H1 (cell line): ENCODE results near the gene KCNH4. TPM values are rescaled to one million over a fixed set of nuclear protein-coding genes. Genes with fewer than 3 reads are reported as not detected.

Experiments used
- CTCF ChIA-PET: fragments of 300-600 bp; sonication (Branson Sonifier 250); formaldehyde crosslinking; loops from one replicate; lab custom pipeline; 2021; ENCODE audit not compliant: partially characterized antibody; lab: Charles Lee
- POLR2A ChIA-PET: fragments of 300-600 bp; sonication (Branson Sonifier 250); formaldehyde crosslinking; loops from one replicate; lab custom pipeline; 2021; ENCODE audit warnings: inconsistent platforms; ENCODE audit not compliant: partially characterized antibody; lab: Charles Lee
- DNase-seq, 2 experiments: peaks; one replicate each; pipeline versions ENCODE4 v3.0.0 to v3.0.0-alpha.2; 2010 to 2022; ENCODE audit warnings: low spot score in 2 of 2, low read depth in 1 of 2, mixed read lengths in 1 of 2
- FAIRE-seq: peaks from 2 replicates; lab custom pipeline; 2011; peaks lifted over from hg19 to GRCh38; lab: Jason Lieb, UNC
- H2AFZ ChIP-seq: 2 replicates; pipeline ENCODE4 v1.8.1; 2012; ENCODE audit warnings: low read length, inconsistent platforms
- H2AK5ac ChIP-seq: 2 replicates; pipeline ENCODE4 v1.6.1; 2013; ENCODE audit warnings: low read depth, low read length
- H2BK120ac ChIP-seq: replicated peaks from 2 replicates; pipeline ENCODE3; 2013; ENCODE audit warnings: low read depth, low read length, inconsistent platforms
- H2BK12ac ChIP-seq: 2 replicates; pipeline ENCODE4 v1.6.1; 2013; ENCODE audit warnings: low read depth, low read length
- H2BK15ac ChIP-seq: 2 replicates; pipeline ENCODE4 v1.6.1; 2013; ENCODE audit warnings: low read length
- H2BK20ac ChIP-seq: 2 replicates; pipeline ENCODE4 v1.6.1; 2013; ENCODE audit warnings: low read length
- H2BK5ac ChIP-seq: 2 replicates; pipeline ENCODE4 v1.6.1; 2013; ENCODE audit warnings: low read depth, low read length
- H3K14ac ChIP-seq: 2 replicates; pipeline ENCODE4 v1.6.1; 2013; ENCODE audit warnings: inconsistent platforms; ENCODE audit not compliant: insufficient read length
- H3K18ac ChIP-seq: 2 replicates; pipeline ENCODE4 v1.6.1; 2013; ENCODE audit warnings: low read length; ENCODE audit errors: extremely low read depth
- H3K23ac ChIP-seq: 2 replicates; pipeline ENCODE4 v1.6.1; 2013; ENCODE audit warnings: inconsistent platforms; ENCODE audit not compliant: insufficient read length
- H3K23me2 ChIP-seq: 2 replicates; pipeline ENCODE4 v1.6.1; 2013; ENCODE audit warnings: low read depth, low read length
- H3K27ac ChIP-seq: 2 replicates; pipeline ENCODE4 v1.6.1; 2011; ENCODE audit warnings: low read depth, low read length, inconsistent platforms
- H3K27me3 ChIP-seq, 4 experiments: replicated peaks in 1 of 4; 1 replicate in 1 of 4; 2 replicates in 3 of 4; pipeline versions ENCODE4 v1.6.1 to v1.8.1; 2011 to 2013; ENCODE audit warnings: low read length in 3 of 4, mild to moderate bottlenecking in 3 of 4, inconsistent platforms in 2 of 4, mixed read lengths in 2 of 4, moderate library complexity in 1 of 4; ENCODE audit not compliant: control insufficient read depth in 3 of 4, insufficient read depth in 3 of 4; ENCODE audit errors: extremely low read depth in 1 of 4
- H3K36me3 ChIP-seq, 4 experiments: 2 replicates each; pipeline versions ENCODE4 v1.6.1 to v1.8.1; 2011 to 2013; ENCODE audit warnings: mild to moderate bottlenecking in 4 of 4, low read length in 3 of 4, moderate library complexity in 2 of 4, control low read depth in 1 of 4, inconsistent platforms in 1 of 4; ENCODE audit not compliant: insufficient read depth in 4 of 4, control insufficient read depth in 2 of 4
- H3K4ac ChIP-seq: replicated peaks from 2 replicates; pipeline ENCODE3; 2013; ENCODE audit warnings: low read length, low read depth, mixed read lengths, inconsistent platforms; ENCODE audit not compliant: insufficient read length
- H3K4me1 ChIP-seq, 4 experiments: replicated peaks in 1 of 4; 1 replicate in 1 of 4; 2 replicates in 3 of 4; pipeline versions ENCODE4 v1.6.1 to v1.8.1; 2011 to 2013; ENCODE audit warnings: low read length in 3 of 4, inconsistent platforms in 2 of 4, mixed read lengths in 1 of 4; ENCODE audit not compliant: insufficient read depth in 4 of 4, control insufficient read depth in 3 of 4
- H3K4me2 ChIP-seq, 2 experiments: 2 replicates each; pipeline versions ENCODE4 v1.6.1 to v1.8.1; 2011 to 2013; ENCODE audit warnings: low read depth in 2 of 2, low read length in 2 of 2, control low read depth in 1 of 2, inconsistent platforms in 1 of 2, mild to moderate bottlenecking in 1 of 2; ENCODE audit not compliant: insufficient read depth in 1 of 2
- H3K4me3 ChIP-seq, 4 experiments: fragments of 200-600, 300-600 bp in 1 of 4; sonication (generic), shearing (Covaris generic), sonication (Bioruptor Twin) in 1 of 4; 2 replicates each; pipeline versions ENCODE4 v1.5.1 to v1.8.1; 2011 to 2016; ENCODE audit warnings: low read length in 4 of 4, low read depth in 3 of 4, control low read depth in 2 of 4, inconsistent platforms in 2 of 4, mild to moderate bottlenecking in 2 of 4, mixed read lengths in 1 of 4, moderate library complexity in 1 of 4; ENCODE audit not compliant: insufficient read depth in 2 of 4; ENCODE audit errors: extremely low read depth in 1 of 4
- H3K56ac ChIP-seq: replicated peaks from 2 replicates; pipeline ENCODE3; 2013; ENCODE audit warnings: low read depth, mild to moderate bottlenecking, mixed read lengths, low read length, inconsistent platforms; ENCODE audit not compliant: insufficient read length
- H3K79me1 ChIP-seq: 2 replicates; pipeline ENCODE4 v1.6.1; 2013; ENCODE audit warnings: low read depth, low read length, control low read depth
- H3K79me2 ChIP-seq, 2 experiments: 2 replicates each; pipeline versions ENCODE4 v1.6.1 to v1.8.1; 2012 to 2013; ENCODE audit warnings: low read length in 2 of 2, mild to moderate bottlenecking in 2 of 2, inconsistent platforms in 1 of 2; ENCODE audit not compliant: insufficient read depth in 2 of 2, control insufficient read depth in 1 of 2
- H3K9ac ChIP-seq, 4 experiments: replicated peaks in 1 of 4; 1 replicate in 1 of 4; 2 replicates in 3 of 4; pipeline versions ENCODE4 v1.6.1 to v1.8.1; 2011 to 2013; ENCODE audit warnings: low read depth in 3 of 4, low read length in 3 of 4, control low read depth in 2 of 4, mild to moderate bottlenecking in 2 of 4, moderate library complexity in 2 of 4, inconsistent platforms in 1 of 4; ENCODE audit errors: extremely low read depth in 1 of 4
- H3K9me3 ChIP-seq, 2 experiments: 2 replicates each; pipeline versions ENCODE4 v1.6.1 to v1.8.1; 2012 to 2013; ENCODE audit warnings: mild to moderate bottlenecking in 2 of 2, moderate library complexity in 2 of 2, control low read depth in 1 of 2, inconsistent platforms in 1 of 2, low read depth in 1 of 2, low read length in 1 of 2, mixed read lengths in 1 of 2; ENCODE audit not compliant: insufficient read depth in 2 of 2
- H4K20me1 ChIP-seq, 2 experiments: replicated peaks in 1 of 2; 2 replicates each; pipeline versions ENCODE3 to v1.8.1; 2011 to 2013; ENCODE audit warnings: inconsistent platforms in 2 of 2, low read length in 2 of 2, mild to moderate bottlenecking in 1 of 2; ENCODE audit not compliant: insufficient read depth in 2 of 2, control insufficient read depth in 1 of 2
- H4K5ac ChIP-seq: 2 replicates; pipeline ENCODE4 v1.6.1; 2013; ENCODE audit warnings: low read length, low read depth, mixed read lengths, inconsistent platforms; ENCODE audit not compliant: insufficient read length
- H4K8ac ChIP-seq: 2 replicates; pipeline ENCODE4 v1.8.0; 2013; ENCODE audit warnings: mild to moderate bottlenecking, moderate library complexity, low read length, inconsistent platforms; ENCODE audit not compliant: insufficient read depth; ENCODE audit errors: extremely low read depth
- H4K91ac ChIP-seq: replicated peaks from 2 replicates; pipeline ENCODE3; 2013; ENCODE audit warnings: low read length, mixed read lengths, inconsistent platforms; ENCODE audit not compliant: insufficient read length
- HDAC2 ChIP-seq, 2 experiments: fragments of 300-600 bp in 1 of 2; sonication (generic) in 1 of 2; IDR thresholded peaks; 2 replicates each; pipeline ENCODE4 v1.6.1; 2011 to 2012; ENCODE audit warnings: low read depth in 2 of 2, low read length in 2 of 2, mild to moderate bottlenecking in 2 of 2, moderate library complexity in 2 of 2, borderline replicate concordance in 1 of 2, inconsistent platforms in 1 of 2
- SAP30 ChIP-seq: fragments of 300-600 bp; sonication (generic); IDR thresholded peaks from 2 replicates; pipeline ENCODE4 v1.7.1; 2012; ENCODE audit warnings: low read length, moderate library complexity, mild to moderate bottlenecking, inconsistent platforms; ENCODE audit not compliant: insufficient read depth, insufficient replicate concordance
- SIN3A ChIP-seq, 2 experiments: IDR thresholded peaks in 1 of 2; conservative IDR thresholded peaks in 1 of 2; 2 replicates each; pipeline ENCODE4 v1.6.1; 2011 to 2012; ENCODE audit warnings: low read length in 2 of 2, improper control_type of control experiment in 1 of 2, low read depth in 1 of 2, mild to moderate bottlenecking in 1 of 2
- whole genome bisulfite sequencing, 2 experiments: shearing (Covaris generic) in 1 of 2; methylation state at CpG; one replicate each; pipeline versions ENCODE4 v1.1.6 to v1.1.7; 2013 to 2015; ENCODE audit warnings: low lambda C conversion rate in 2 of 2, mixed read lengths in 2 of 2, inconsistent platforms in 1 of 2, low coverage in 1 of 2, missing lambda C conversion rate in 1 of 2; ENCODE audit not compliant: insufficient replicate concordance in 2 of 2, insufficient coverage in 1 of 2, insufficient read length in 1 of 2; ENCODE audit errors: extremely low coverage in 1 of 2, missing lambda C conversion rate in 1 of 2; 5-methylcytosine and 5-hydroxymethylcytosine counted together
- polyA plus RNA-seq, 7 experiments: library from polyadenylated mRNA; depleted of rRNA in 3 of 7; stranded (reverse) in 5 of 7; unstranded in 2 of 7; fragments of >200 nt in 5 of 7; fragments of 200-250 nt in 2 of 7; gene quantifications; 1 replicate in 5 of 7; 2 replicates in 1 of 7; 4 replicates in 1 of 7; pipeline versions ENCODE4 v1.2.1 to v1.2.3, GENCODE V29; 2011 to 2013; ENCODE audit warnings: missing spikeins in 2 of 7, mixed read lengths in 2 of 7
- total RNA-seq: library from RNA; stranded (reverse); fragmentation: NEBNext Ultra II Directional; extraction: Animal tissue kit (Norgen Biotek cat#: 25700); gene quantifications from 2 replicates; pipeline ENCODE4 v1.2.1, GENCODE V29; 2021

The KCNH4 gene
- total and polyA plus RNA-seq, 2 of the 8 experiments (the other 6 are each of a cell fraction or from before 2014, with no cell fraction given), result 0.44 to 0.47 TPM

DNA sequence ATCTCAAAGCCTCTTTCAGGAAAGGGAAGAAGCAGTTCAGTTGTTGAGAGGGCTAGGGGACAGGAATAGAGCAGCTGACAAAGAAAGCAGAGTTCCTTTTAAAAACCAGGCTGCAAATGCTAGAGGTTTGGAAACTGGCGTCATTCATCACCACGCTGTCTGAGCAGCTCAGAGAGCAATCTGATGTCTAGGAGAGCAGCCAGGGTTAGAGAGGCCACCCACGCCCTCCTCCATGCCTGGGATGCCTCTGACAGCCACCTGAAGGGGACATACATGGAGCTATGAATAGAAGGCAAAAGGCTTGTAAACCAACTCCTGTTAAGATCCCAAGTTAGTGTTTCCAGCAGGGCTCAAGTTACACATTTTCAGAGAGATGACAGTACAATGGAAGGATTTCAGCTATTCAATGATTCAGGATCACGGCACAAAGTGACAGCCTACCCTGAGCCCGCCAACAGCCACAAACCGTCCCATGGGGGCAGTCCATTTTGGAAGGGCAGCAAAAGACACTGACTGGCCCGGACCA, 38.5 kb downstream of the KCNH4 start:
- Histone ChIP-seq H2AFZ (no peak overlapping the region), H3K18ac (no peak overlapping the region), H3K79me2 (peaks cover 0 to 48% of the 10 kb centered on the region in 2 experiments; a peak in 2 of 4 replicates), H3K27me3 (no peaks in the 10 kb centered on the region), H4K5ac (no peak overlapping the region), H3K9ac (no peak overlapping the region), H2BK5ac (no peak overlapping the region), H4K91ac (no peak overlapping the region), H3K4me2 (no peak overlapping the region), H3K56ac (no peak overlapping the region), H3K79me1 (peaks cover 8% of the 10 kb centered on the region; the same call in 1 of the 2 replicates), H3K4ac (no peak overlapping the region), H3K36me3 (peaks cover 0 to 9% (median 6%) of the 10 kb centered on the region in 4 experiments; a peak in 4 of 8 replicates), H2BK15ac (no peak overlapping the region), H3K14ac (no peak overlapping the region), H2BK120ac (no peak overlapping the region), H4K8ac (no peak overlapping the region), H3K4me3 (no peak overlapping the region), H3K4me1 (peaks cover 0 to 2% (median 0%) of the 10 kb centered on the region in 4 experiments; a peak in 1 of 7 replicates), H2AK5ac (no peak overlapping the region), H3K23me2 (no peaks in the 10 kb centered on the region), H3K23ac (no peak overlapping the region), H3K9me3 (no peaks in the 10 kb centered on the region), H3K27ac (no peak overlapping the region), H4K20me1 (peaks cover 9 to 12% of the 10 kb centered on the region in 2 experiments), H2BK12ac (no peak overlapping the region), H2BK20ac (no peak overlapping the region)
- ChIA-PET CTCF (interaction anchor here (0.8 to 2.7 kb wide), 9 partner anchors 10 to 169 kb away, joined by 3 to 9 read pairs (median 3); partner anchors contain the start of genes HSPB9, KAT2A and KCNH4), POLR2A (interaction anchor here (0.6 to 1.4 kb wide), 5 partner anchors 11 to 126 kb away, joined by 3 to 5 read pairs (median 4); partner anchors contain the start of gene KAT2A)
- no peak for TF ChIP-seq SIN3A (conservative IDR thresholded peaks at IDR 0.05 in 1 of 2, IDR thresholded peaks at IDR 0.05 in 1 of 2; ENCODE audit: low read depth in 1 of 2, low read length in 2 of 2)
- no peak for TF ChIP-seq HDAC2 (IDR thresholded peaks at IDR 0.05; ENCODE audit: borderline replicate concordance in 1 of 2, low read depth in 2 of 2, low read length in 2 of 2)
- TF ChIP-seq SAP30, result no peak
- FAIRE-seq (no peak), DNase-seq (no peak)
- 91% methylated on average over 7 of the region's 7 CpGs; no CpG with 5 or more reads in 1 of the 2 experiments for WGBS, 2 experiments
